Activated naive CD8-positive, alpha-beta T cell treated with anti-CD3 and anti-CD28 coated beads, Interleukin-2, amount 10 ng/mL, durations not matched to agents 7 days and 5 days (primary cell): ENCODE results near the gene GLIPR1L2. TPM values are rescaled to one million over a fixed set of nuclear protein-coding genes. Genes with fewer than 3 reads are reported as not detected.

Experiments used
- ATAC-seq: fragments of 150-1000 bp; cut with Tn5 transposase; one replicate; pipeline ENCODE4 v1.10.0; 2021; ENCODE audit warnings: low read depth, moderate library complexity
- POLR2A ChIA-PET: fragments of 350-600 bp; sonication (Branson Sonifier 250); formaldehyde crosslinking; loops from one replicate; lab custom pipeline; 2021; ENCODE audit warnings: antibody characterized with exemption; lab: Charles Lee
- DNase-seq: peaks from one replicate; pipeline ENCODE4 v3.0.0; 2021
- H3K27ac Mint-ChIP-seq: one replicate; pipeline ENCODE4 v1.8.0; 2022; ENCODE audit warnings: mild to moderate bottlenecking, mixed read lengths
- H3K27me3 Mint-ChIP-seq: one replicate; pipeline ENCODE4 v1.8.0; 2022; ENCODE audit warnings: mild to moderate bottlenecking, moderate library complexity, mixed read lengths
- H3K36me3 Mint-ChIP-seq: one replicate; pipeline ENCODE4 v1.8.0; 2021; ENCODE audit warnings: mild to moderate bottlenecking, mixed read lengths
- H3K4me1 Mint-ChIP-seq: one replicate; pipeline ENCODE4 v1.8.0; 2021; ENCODE audit warnings: mixed read lengths
- H3K4me3 Mint-ChIP-seq: one replicate; pipeline ENCODE4 v1.8.0; 2022; ENCODE audit warnings: mild to moderate bottlenecking, moderate library complexity, mixed read lengths
- H3K9me3 Mint-ChIP-seq: one replicate; pipeline ENCODE4 v1.8.0; 2021; ENCODE audit warnings: mixed read lengths
- total RNA-seq, 2 experiments: library from RNA; stranded (reverse); gene quantifications; one replicate each; pipeline ENCODE4 v1.2.3, GENCODE V29; 2021

GLIPR1L2 gene
- total RNA-seq, 2 experiments from 2014 or later = 0.28 TPM; not detected in 1

GRCh38 chr12:75460204-75460603, 69.3 kb downstream of the GLIPR1L2 start:
- DNase-seq = no peak
- POLR2A ChIA-PET = interaction anchor here (1.1 kb wide), 1 partner anchor 21 kb away, joined by 3 read pairs; the partner anchor contains the start of gene GLIPR1
- peaks cover 35% of the 10 kb centered on the region for H3K4me1 Mint-ChIP-seq
- ATAC-seq = no peak
- peaks cover 26% of the 10 kb centered on the region for H3K36me3 Mint-ChIP-seq
- no peaks in the 10 kb centered on the region for H3K27me3 Mint-ChIP-seq
- H3K4me3 Mint-ChIP-seq = no peak overlapping the region
- no peak overlapping the region for H3K27ac Mint-ChIP-seq
- H3K9me3 Mint-ChIP-seq = peaks cover 4% of the 10 kb centered on the region

- H3K36me3 Mint-ChIP-seq = no peaks in the 10 kb centered on the region
- no peaks in the 10 kb centered on the region for H3K9me3 Mint-ChIP-seq
- no peak overlapping the region for H3K4me3 Mint-ChIP-seq
- no peak overlapping the region for H3K27ac Mint-ChIP-seq
- H3K4me1 Mint-ChIP-seq = peaks cover 4% of the 10 kb centered on the region
- POLR2A ChIA-PET = no interaction called here
- ATAC-seq = no peak
- H3K27me3 Mint-ChIP-seq = peaks cover 2% of the 10 kb centered on the region
- DNase-seq = no peak
Observed at GRCh38 chr12:75471902-75472890, 81.3 kb downstream of the GLIPR1L2 start.

- no peak overlapping the region for H3K4me3 Mint-ChIP-seq
- POLR2A ChIA-PET = no interaction called here
- H3K9me3 Mint-ChIP-seq = no peaks in the 10 kb centered on the region
- ATAC-seq (no peak), DNase-seq (no peak)
- no peaks in the 10 kb centered on the region for H3K36me3 Mint-ChIP-seq
- H3K4me1 Mint-ChIP-seq = peaks cover 21% of the 10 kb centered on the region
- H3K27me3 Mint-ChIP-seq = peaks cover 2% of the 10 kb centered on the region
- H3K27ac Mint-ChIP-seq = no peak overlapping the region
Observed at GRCh38 chr12:75474116-75474515, 83.2 kb downstream of the GLIPR1L2 start.

GRCh38 chr12:75476071-75476470, 85.2 kb downstream of the GLIPR1L2 start:
- peaks cover 35% of the 10 kb centered on the region for H3K4me1 Mint-ChIP-seq
- no peak for ATAC-seq
- H3K4me3 Mint-ChIP-seq = no peak overlapping the region
- H3K9me3 Mint-ChIP-seq = no peaks in the 10 kb centered on the region
- no peak for DNase-seq
- POLR2A ChIA-PET = no interaction called here
- peaks cover 2% of the 10 kb centered on the region for H3K27me3 Mint-ChIP-seq
- no peaks in the 10 kb centered on the region for H3K36me3 Mint-ChIP-seq
- no peak overlapping the region for H3K27ac Mint-ChIP-seq

DNA sequence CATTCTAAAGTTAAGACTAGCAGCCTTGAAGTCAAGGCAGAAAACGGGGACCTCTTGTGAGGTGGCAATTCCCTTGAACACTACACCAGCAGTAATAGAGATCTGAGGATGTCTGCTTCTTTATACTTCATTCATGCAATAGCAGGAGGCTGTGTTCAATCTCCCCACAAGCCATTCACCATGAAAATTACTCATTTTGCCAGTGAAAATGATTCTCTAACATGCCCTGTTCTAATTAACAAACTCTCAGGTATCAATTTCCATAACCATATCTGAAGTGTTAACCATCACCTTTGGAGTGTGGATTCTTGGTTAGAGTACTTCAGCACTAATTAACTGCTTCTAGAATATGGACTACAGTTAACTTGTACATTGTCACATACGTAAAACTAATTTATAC, 86.2 kb downstream of the GLIPR1L2 start:
- Mint-ChIP-seq H3K27ac (no peak overlapping the region), H3K36me3 (no peaks in the 10 kb centered on the region), H3K4me3 (no peak overlapping the region)

GRCh38 chr12:75478116-75478794, 87.4 kb downstream of the GLIPR1L2 start:
- peaks cover 1% of the 10 kb centered on the region for H3K36me3 Mint-ChIP-seq
- POLR2A ChIA-PET = interaction anchor here (1.0 to 1.3 kb wide), 3 partner anchors 21 to 87 kb away, joined by 4 to 8 read pairs (median 4); partner anchors contain the start of genes GLIPR1L2 and KRR1
- DNase-seq (no peak), ATAC-seq (peak; percentile 41)
- H3K27me3 Mint-ChIP-seq = no peaks in the 10 kb centered on the region
- peak overlapping the region; percentile 82 for H3K27ac Mint-ChIP-seq
- H3K9me3 Mint-ChIP-seq = no peaks in the 10 kb centered on the region
- H3K4me3 Mint-ChIP-seq = peak overlapping the region; percentile 55
- H3K4me1 Mint-ChIP-seq = peaks cover 52% of the 10 kb centered on the region

More for the DNA sequence above, 86.2 kb downstream of the GLIPR1L2 start:
- no peaks in the 10 kb centered on the region for H3K9me3 Mint-ChIP-seq
- H3K27me3 Mint-ChIP-seq = no peaks in the 10 kb centered on the region
- POLR2A ChIA-PET = no interaction called here
- H3K4me1 Mint-ChIP-seq = peaks cover 44% of the 10 kb centered on the region
- ATAC-seq (no peak), DNase-seq (no peak)

GRCh38 chr12:75479963-75480461, 89.1 kb downstream of the GLIPR1L2 start:
- Mint-ChIP-seq H3K4me3 (peak overlapping the region; percentile 88), H3K27ac (peak overlapping the region; percentile 99), H3K27me3 (no peaks in the 10 kb centered on the region), H3K9me3 (no peaks in the 10 kb centered on the region), H3K4me1 (peaks cover 62% of the 10 kb centered on the region), H3K36me3 (peaks cover 2% of the 10 kb centered on the region)
- POLR2A ChIA-PET = interaction anchor here (0.7 to 2.8 kb wide), 7 partner anchors 19 to 90 kb away, joined by 3 to 28 read pairs (median 4); partner anchors contain the start of genes GLIPR1L2 and KRR1
- ATAC-seq = peak; percentile 34
- DNase-seq = no peak

DNA sequence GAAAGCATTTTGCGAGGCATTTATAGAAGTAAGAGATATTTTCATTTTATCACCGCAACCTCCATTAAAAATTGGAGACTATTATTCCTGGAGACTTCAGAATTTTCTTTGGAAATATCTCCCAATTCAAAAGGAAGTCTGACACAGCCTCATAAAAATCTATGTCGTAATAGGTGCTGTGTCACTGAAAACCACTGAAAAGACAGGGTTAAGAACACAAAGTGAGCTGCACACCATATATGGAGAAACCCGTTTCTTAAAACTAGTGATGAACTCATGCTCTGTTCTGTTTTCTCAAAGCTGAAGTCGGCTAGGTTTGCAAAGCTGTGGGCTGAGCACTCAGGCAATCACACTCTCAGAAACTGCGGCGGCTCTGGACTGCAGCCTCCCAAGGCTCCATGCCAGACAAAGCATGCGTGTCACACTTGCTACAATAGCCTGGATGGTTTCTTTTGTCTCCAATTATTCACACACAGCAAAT, 89.6 kb downstream of the GLIPR1L2 start, which contains the start of gene GLIPR1:
Gene GLIPR1, plus strand, starts transcription at position 287 of the 481 bp plus-strand sequence. Its CDS starts 126 bp downstream, at position 413.
- Mint-ChIP-seq H3K4me3 (peak within 1 kb of the TSS; percentile 88), H3K36me3 (peaks cover 2% of the 10 kb centered on the region), H3K4me1 (peaks cover 62% of the 10 kb centered on the region), H3K27ac (peak within 1 kb of the TSS; percentile 99), H3K9me3 (no peaks in the 10 kb centered on the region), H3K27me3 (no peaks in the 10 kb centered on the region)
- DNase-seq (peak; percentile 67), ATAC-seq (peak; percentile 89)
- POLR2A ChIA-PET = interaction anchor here (0.5 to 2.8 kb wide), 12 partner anchors 18 to 551 kb away, joined by 3 to 28 read pairs (median 4); partner anchors contain the start of genes CAPS2, GLIPR1L2, KRR1 and PHLDA1

- Mint-ChIP-seq H3K27ac (peak overlapping the region; percentile 99), H3K4me3 (peak overlapping the region; percentile 88), H3K36me3 (peaks cover 2% of the 10 kb centered on the region), H3K9me3 (no peaks in the 10 kb centered on the region), H3K4me1 (peaks cover 62% of the 10 kb centered on the region), H3K27me3 (no peaks in the 10 kb centered on the region)
- DNase-seq = no peak
- ATAC-seq = peak; percentile 19
- POLR2A ChIA-PET = interaction anchor here (0.5 to 2.8 kb wide), 11 partner anchors 18 to 551 kb away, joined by 3 to 28 read pairs (median 4); partner anchors contain the start of genes CAPS2, GLIPR1L2, KRR1 and PHLDA1
Observed at GRCh38 chr12:75481013-75481705, 90.3 kb downstream of the GLIPR1L2 start.

DNA sequence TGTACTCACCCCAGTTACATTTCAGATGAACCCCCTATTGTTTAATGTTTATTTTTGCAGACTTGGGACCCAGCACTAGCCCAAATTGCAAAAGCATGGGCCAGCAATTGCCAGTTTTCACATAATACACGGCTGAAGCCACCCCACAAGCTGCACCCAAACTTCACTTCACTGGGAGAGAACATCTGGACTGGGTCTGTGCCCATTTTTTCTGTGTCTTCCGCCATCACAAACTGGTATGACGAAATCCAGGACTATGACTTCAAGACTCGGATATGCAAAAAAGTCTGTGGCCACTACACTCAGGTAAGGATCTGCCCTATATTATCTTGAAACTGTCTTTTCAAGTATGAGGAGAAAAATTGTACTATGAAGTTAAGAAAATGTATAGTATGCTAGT, 90.9 kb downstream of the GLIPR1L2 start:
- Mint-ChIP-seq H3K36me3 (peaks cover 2% of the 10 kb centered on the region), H3K4me3 (peak overlapping the region; percentile 88), H3K27ac (peak overlapping the region; percentile 99), H3K9me3 (no peaks in the 10 kb centered on the region), H3K27me3 (no peaks in the 10 kb centered on the region), H3K4me1 (peaks cover 62% of the 10 kb centered on the region)
- DNase-seq = no peak
- ATAC-seq = no peak
- POLR2A ChIA-PET = interaction anchor here (1.2 to 2.8 kb wide), 3 partner anchors 44 to 152 kb away, joined by 4 to 28 read pairs (median 4); partner anchors contain the start of genes CAPS2 and GLIPR1L2
